ENCODE results near the gene PDLIM5. TPM values are rescaled to one million over a fixed set of nuclear protein-coding genes. Genes with fewer than 3 reads are reported as not detected.

Gene PDLIM5
- total RNA-seq, 1 experiment from 2014 or later, result 58.0 TPM

- H2BK12ac ChIP-seq (ENCODE audit: insufficient read length, low read depth, low read length), result no peak overlapping the region
- no peaks in the 10 kb centered on the region for H3K79me2 ChIP-seq (ENCODE audit: insufficient read depth, low read length)
- H3K9me3 Mint-ChIP-seq, result no peaks in the 10 kb centered on the region
- peaks cover 3% of the 10 kb centered on the region; the same call in 1 of the 2 replicates for H3K4me1 ChIP-seq (ENCODE audit: insufficient read depth, low read length)
- H2BK20ac ChIP-seq (ENCODE audit: low read depth, low read length, poor library complexity, severe bottlenecking), result no peak overlapping the region
- TF ChIP-seq, protein P1, sequence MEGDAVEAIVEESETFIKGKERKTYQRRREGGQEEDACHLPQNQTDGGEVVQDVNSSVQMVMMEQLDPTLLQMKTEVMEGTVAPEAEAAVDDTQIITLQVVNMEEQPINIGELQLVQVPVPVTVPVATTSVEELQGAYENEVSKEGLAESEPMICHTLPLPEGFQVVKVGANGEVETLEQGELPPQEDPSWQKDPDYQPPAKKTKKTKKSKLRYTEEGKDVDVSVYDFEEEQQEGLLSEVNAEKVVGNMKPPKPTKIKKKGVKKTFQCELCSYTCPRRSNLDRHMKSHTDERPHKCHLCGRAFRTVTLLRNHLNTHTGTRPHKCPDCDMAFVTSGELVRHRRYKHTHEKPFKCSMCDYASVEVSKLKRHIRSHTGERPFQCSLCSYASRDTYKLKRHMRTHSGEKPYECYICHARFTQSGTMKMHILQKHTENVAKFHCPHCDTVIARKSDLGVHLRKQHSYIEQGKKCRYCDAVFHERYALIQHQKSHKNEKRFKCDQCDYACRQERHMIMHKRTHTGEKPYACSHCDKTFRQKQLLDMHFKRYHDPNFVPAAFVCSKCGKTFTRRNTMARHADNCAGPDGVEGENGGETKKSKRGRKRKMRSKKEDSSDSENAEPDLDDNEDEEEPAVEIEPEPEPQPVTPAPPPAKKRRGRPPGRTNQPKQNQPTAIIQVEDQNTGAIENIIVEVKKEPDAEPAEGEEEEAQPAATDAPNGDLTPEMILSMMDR (conservative IDR thresholded peaks at IDR 0.05), result no peak
- no peak overlapping the region for H3K14ac ChIP-seq (ENCODE audit: insufficient read depth, low read length)
- H3K4me3 Mint-ChIP-seq, result no peak overlapping the region
- H3K23ac ChIP-seq (ENCODE audit: insufficient read length, low read depth, low read length), result no peak overlapping the region
- H3K4ac ChIP-seq (ENCODE audit: low read depth, low read length), result no peak overlapping the region
- no peak overlapping the region for H4K5ac ChIP-seq (ENCODE audit: insufficient read length, low read depth, low read length)
- H3K56ac ChIP-seq (ENCODE audit: insufficient read length, low read depth, low read length), result no peak overlapping the region
- no peaks in the 10 kb centered on the region for H3K79me1 ChIP-seq (ENCODE audit: insufficient read depth, low read depth, low read length, poor library complexity, severe bottlenecking)
- no peak overlapping the region for H3K27ac Mint-ChIP-seq
- no peak overlapping the region for H2BK120ac ChIP-seq (ENCODE audit: low read depth, low read length, poor library complexity, severe bottlenecking)
- peaks cover 0 to 2% (median 0%) of the 10 kb centered on the region in 3 experiments; a peak in 1 of 7 replicates for H3K36me3 Mint-ChIP-seq (ENCODE audit: insufficient read depth in 1 of 3, low read depth in 3 of 3)
- H2BK15ac ChIP-seq (ENCODE audit: low read depth, low read length), result no peak overlapping the region
- no peaks in the 10 kb centered on the region for H3K27me3 Mint-ChIP-seq (ENCODE audit: low read depth)
- no peaks in the 10 kb centered on the region for H4K20me1 ChIP-seq (ENCODE audit: control insufficient read depth, insufficient read depth, insufficient read length)
- H4K8ac ChIP-seq (replicated peaks; ENCODE audit: insufficient read length, low read depth, low read length), result no peak overlapping the region
- H3K27ac ChIP-seq (ENCODE audit: insufficient read length, low read depth, low read length), result no peak overlapping the region
- no peaks in the 10 kb centered on the region for H3K27me3 ChIP-seq (ENCODE audit: insufficient read depth, low read length)
- DNase-seq, result no peak
- H3K9ac ChIP-seq (ENCODE audit: extremely low read depth, insufficient read length, low read length), result no peak overlapping the region
- H3T11ph ChIP-seq (ENCODE audit: low read length), result no peak overlapping the region
- H2AK5ac ChIP-seq (ENCODE audit: insufficient read length, low read length), result no peak overlapping the region
- WGBS (ENCODE audit: extremely low coverage, insufficient read length, low lambda C conversion rate), result no CpG with 5 or more reads among the region's 3 CpGs
- peaks cover 0 to under 1% of the 10 kb centered on the region in 2 experiments; a peak in 3 of 4 replicates for H3K4me1 Mint-ChIP-seq
- no peak overlapping the region for H3K4me2 ChIP-seq (ENCODE audit: insufficient read depth, insufficient read length, low read length)
- no peak overlapping the region for H2BK5ac ChIP-seq (ENCODE audit: insufficient read length, low read length)
- no peak overlapping the region for H2AFZ ChIP-seq (ENCODE audit: low read length)
- H3K23me2 ChIP-seq (ENCODE audit: insufficient read length, low read depth, low read length, poor library complexity, severe bottlenecking), result no peaks in the 10 kb centered on the region
- no peaks in the 10 kb centered on the region for H3K9me3 ChIP-seq (ENCODE audit: control insufficient read depth, low read depth, low read length)
- no peak overlapping the region for H3K18ac ChIP-seq (ENCODE audit: insufficient read length, low read depth, low read length)
- no peak overlapping the region for H4K91ac ChIP-seq (ENCODE audit: insufficient read length, low read depth, low read length)
Measured at GRCh38 chr4:94523617-94524016, 71.9 kb downstream of the PDLIM5 start.

Measured in H9 (cell line).